Neuron (in vitro differentiated cells): ENCODE measurements around the gene CLEC4A.
A peak's percentile ranks its signal among the peaks of the same experiment; 100 is the strongest.
"Not testable (repeated sequence)": the region's sequence is repeated elsewhere in the genome, so short reads cannot be mapped to it uniquely, and the experiment has no call there.

Source experiments
- H2AFZ ChIP-seq: one replicate; pipeline ENCODE4 v1.6.1; 2013; ENCODE audit warnings: low read depth, mild to moderate bottlenecking, inconsistent platforms, low read length, moderate library complexity
- H3K27me3 ChIP-seq: one replicate; pipeline ENCODE4 v1.6.1; 2013; ENCODE audit warnings: low read length; ENCODE audit not compliant: insufficient read depth
- H3K36me3 ChIP-seq: one replicate; pipeline ENCODE4 v1.6.1; 2013; ENCODE audit warnings: low read length; ENCODE audit not compliant: insufficient read depth
- H3K4me1 ChIP-seq: one replicate; pipeline ENCODE4 v1.6.1; 2013; ENCODE audit warnings: low read length; ENCODE audit not compliant: insufficient read depth
- H3K4me3 ChIP-seq: 2 replicates; pipeline ENCODE4 v1.5.1; 2013; ENCODE audit warnings: mild to moderate bottlenecking, low read length, moderate library complexity
- H3K9me3 ChIP-seq: one replicate; pipeline ENCODE4 v1.6.1; 2013; ENCODE audit warnings: low read length

CLEC4A gene

DNA sequence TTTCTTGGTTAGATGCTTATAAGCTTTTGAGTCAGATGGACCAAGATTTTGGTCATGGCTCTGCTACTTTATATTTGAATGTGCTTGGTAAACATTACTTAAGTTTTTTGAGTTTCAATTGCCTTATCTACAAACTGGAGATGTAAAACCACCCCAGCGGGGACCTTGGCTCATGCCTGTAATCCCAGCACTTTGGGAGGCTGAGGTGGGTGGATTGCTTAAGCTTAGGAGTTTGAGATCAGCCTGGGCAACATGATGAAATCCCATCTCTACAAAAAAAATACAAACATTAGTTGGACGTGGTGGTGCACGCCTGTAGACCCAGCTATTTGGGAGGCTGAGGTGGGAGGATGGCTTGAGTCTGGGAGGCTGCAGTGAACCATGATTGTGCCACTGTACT, 30.1 kb upstream of the CLEC4A start:
- no peak overlapping the region for H2AFZ ChIP-seq
- H3K9me3 ChIP-seq = peaks cover 4% of the 10 kb centered on the region
- H3K4me1 ChIP-seq = no peaks in the 10 kb centered on the region
- no peaks in the 10 kb centered on the region for H3K27me3 ChIP-seq
- no peak overlapping the region for H3K4me3 ChIP-seq
- H3K36me3 ChIP-seq = peaks cover 76% of the 10 kb centered on the region

DNA sequence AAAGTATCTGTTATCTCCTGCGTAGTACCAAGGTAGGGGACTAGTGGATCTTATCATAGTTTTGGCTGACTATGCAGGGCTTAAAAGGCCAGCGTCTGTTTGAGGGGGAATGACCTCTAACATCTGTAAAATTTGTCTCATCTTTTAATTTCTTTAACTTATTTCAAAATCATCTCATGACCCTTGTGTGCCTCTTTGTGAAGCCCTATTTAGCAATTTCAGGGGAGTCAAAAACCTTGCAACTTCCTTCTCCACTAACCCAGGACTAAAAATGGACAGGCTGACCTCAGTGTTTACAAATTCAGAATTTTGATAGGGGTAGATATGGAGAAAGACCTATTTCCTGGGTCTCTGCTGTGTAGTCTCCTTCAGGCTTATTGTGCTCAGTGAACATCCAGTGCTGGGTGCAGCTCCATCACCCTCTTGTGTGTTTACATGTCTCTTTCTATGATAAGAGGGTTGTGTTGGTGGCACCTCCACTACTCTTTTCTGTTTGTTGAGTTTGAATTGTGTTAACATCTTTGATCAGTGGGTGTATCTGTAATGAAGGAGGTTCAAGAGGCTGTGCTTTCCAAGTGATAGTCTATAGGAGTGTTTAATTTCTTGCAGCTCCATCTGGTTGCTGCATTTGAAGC, 27.0 kb upstream of the CLEC4A start:
- Histone ChIP-seq H3K27me3 (no peaks in the 10 kb centered on the region), H3K36me3 (peaks cover 53% of the 10 kb centered on the region), H2AFZ (no peak overlapping the region), H3K9me3 (peaks cover 6% of the 10 kb centered on the region), H3K4me3 (no peak overlapping the region), H3K4me1 (no peaks in the 10 kb centered on the region)

- no peaks in the 10 kb centered on the region for H3K4me1 ChIP-seq
- no peak overlapping the region for H3K4me3 ChIP-seq
- H2AFZ ChIP-seq = no peak overlapping the region
- H3K36me3 ChIP-seq = peaks cover 28% of the 10 kb centered on the region
- H3K9me3 ChIP-seq = peaks cover 6% of the 10 kb centered on the region
- no peaks in the 10 kb centered on the region for H3K27me3 ChIP-seq
These were observed 24.2 kb upstream of the CLEC4A start for GRCh38 chr12:8099235-8099634.

DNA sequence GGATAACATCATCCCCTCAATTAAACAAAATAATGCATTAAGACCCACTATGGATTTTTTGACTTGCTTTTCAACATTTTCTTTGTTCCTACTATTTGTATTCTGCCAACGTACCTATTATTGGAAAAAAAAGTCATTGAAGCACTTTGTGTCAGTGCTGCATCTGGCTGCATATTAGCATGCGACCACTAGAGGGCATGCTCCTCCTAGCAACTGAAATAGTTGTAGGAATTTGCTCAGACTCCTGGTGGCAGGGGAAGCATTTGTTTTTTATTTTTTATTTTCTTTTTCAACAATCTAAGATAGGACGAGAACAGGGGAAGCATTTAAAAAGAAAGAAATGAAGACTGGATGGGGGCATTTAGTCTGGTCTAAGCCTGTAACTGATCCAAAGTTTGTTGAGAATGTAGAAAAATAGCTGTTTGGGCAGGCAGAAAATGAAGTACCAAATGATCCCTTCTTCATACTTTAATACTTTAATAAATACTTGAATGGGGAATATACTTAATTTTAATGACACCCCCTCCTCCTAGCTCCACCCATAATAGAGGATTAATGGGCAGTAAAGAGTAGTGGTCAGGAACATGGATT, 14.5 kb upstream of the CLEC4A start:
- peaks cover 2% of the 10 kb centered on the region for H3K9me3 ChIP-seq
- H3K4me1 ChIP-seq = peaks cover 3% of the 10 kb centered on the region
- H3K36me3 ChIP-seq = no peaks in the 10 kb centered on the region
- no peaks in the 10 kb centered on the region for H3K27me3 ChIP-seq
- H3K4me3 ChIP-seq = no peak overlapping the region
- H2AFZ ChIP-seq = no peak overlapping the region

DNA sequence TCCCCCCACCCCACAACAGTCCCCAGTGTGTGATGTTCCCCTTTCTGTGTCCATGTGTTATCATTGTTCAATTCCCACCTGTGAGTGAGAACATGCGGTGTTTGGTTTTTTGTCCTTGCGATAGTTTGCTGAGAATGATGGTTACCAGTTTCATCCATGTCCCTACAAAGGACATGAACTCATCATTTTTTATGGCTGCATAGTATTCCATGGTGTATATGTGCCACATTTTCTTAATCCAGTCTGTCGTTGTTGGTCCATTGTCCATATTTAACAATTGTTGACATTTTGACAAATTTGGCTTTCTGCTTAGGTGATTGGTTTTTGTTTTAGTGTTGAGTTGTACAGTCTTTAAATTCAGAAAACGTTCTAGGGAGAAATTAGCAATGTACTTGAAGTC, 10.3 kb upstream of the CLEC4A start:
- H3K36me3 ChIP-seq, H3K27me3 ChIP-seq, H2AFZ ChIP-seq, H3K4me1 ChIP-seq, H3K9me3 ChIP-seq, H3K4me3 ChIP-seq: not testable (repeated sequence)

DNA sequence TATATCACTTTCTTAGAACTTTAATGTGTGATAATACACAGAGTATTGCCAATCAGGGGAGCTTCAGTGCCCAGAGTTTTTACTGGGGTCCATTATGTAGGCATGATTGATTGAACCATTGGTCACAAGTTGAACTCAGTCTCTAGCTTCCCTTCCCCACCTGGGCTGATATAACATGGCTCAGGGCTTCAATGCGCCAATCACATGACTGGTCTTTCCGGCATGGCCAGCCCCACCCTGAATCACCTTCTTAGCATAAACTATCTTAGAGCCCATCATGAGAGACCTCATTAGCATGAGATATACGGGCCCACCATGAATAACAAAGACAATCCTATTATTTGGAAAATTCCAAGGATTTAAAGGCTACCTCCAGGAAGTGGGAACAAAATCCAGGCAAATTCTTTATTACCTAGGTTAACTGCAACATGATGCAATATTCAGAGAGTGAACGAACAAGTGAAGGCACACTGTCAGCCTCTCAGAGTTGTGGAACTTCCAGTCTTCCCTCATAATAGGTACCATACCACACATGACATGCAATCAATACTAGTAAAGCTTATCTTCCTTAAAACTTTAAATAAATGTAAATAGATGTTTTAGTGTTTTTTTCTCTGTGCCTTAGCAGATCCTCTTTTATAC, 3.2 kb upstream of the CLEC4A start:
- no peaks in the 10 kb centered on the region for H3K4me1 ChIP-seq
- no peaks in the 10 kb centered on the region for H3K36me3 ChIP-seq
- no peak overlapping the region for H3K4me3 ChIP-seq
- no peaks in the 10 kb centered on the region for H3K27me3 ChIP-seq
- H3K9me3 ChIP-seq = no peaks in the 10 kb centered on the region
- H2AFZ ChIP-seq = no peak overlapping the region

DNA sequence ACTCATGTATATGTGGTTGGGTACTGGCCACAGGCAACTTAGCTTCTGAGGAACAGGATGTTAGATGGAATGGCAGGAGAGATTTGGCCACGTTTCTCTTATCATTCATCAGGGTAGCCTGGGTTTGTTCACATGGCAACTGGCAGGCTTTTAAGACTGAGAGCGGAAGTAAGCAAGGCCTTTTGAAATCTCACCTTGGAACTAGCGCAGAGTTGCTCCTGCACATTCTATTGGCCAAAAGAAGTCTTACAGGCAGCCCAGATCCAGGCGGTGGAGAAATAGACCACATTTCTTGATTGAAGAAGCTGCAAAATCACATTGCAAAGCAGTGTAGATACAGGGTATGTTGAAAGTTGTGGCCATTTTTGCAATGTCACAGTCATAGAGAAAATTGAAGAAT, 3.7 kb downstream of the CLEC4A start:
- Histone ChIP-seq H3K4me1 (no peaks in the 10 kb centered on the region), H3K36me3 (no peaks in the 10 kb centered on the region), H3K27me3 (no peaks in the 10 kb centered on the region), H3K9me3 (no peaks in the 10 kb centered on the region), H3K4me3 (no peak overlapping the region), H2AFZ (no peak overlapping the region)

GRCh38 chr12:8133636-8134397, 10.4 kb downstream of the CLEC4A start:
- H3K4me3 ChIP-seq, H3K4me1 ChIP-seq, H3K36me3 ChIP-seq, H3K27me3 ChIP-seq, H3K9me3 ChIP-seq, H2AFZ ChIP-seq: not testable (repeated sequence)

DNA sequence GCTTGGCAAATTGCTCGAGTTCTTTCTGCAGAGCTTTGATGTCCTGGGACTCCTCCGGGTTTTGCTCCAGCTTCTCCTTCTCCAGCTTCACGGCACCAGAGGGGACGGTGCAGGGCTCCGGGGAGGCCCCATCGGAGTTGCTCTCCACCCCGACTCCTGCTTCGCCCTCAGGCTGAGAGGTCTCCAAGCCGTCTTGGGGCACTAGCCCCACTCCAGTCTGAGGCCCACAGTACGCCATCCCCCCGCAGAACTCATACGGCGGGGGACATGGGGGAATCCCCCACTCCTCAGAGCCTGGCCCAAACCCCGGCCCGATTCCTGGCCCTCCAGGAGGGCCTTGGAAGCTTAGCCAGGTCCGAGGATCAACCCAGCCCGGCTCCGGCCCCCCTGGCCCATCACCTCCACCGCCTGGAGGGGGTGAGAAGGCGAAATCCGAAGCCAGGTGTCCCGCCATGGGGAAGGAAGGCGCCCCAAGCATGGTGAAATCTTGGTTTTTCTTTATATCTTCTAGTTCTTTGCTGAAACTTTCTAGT, 11.0 kb downstream of the CLEC4A start:
- H3K4me3 ChIP-seq, H3K36me3 ChIP-seq, H2AFZ ChIP-seq, H3K27me3 ChIP-seq, H3K9me3 ChIP-seq, H3K4me1 ChIP-seq: not testable (repeated sequence)

DNA sequence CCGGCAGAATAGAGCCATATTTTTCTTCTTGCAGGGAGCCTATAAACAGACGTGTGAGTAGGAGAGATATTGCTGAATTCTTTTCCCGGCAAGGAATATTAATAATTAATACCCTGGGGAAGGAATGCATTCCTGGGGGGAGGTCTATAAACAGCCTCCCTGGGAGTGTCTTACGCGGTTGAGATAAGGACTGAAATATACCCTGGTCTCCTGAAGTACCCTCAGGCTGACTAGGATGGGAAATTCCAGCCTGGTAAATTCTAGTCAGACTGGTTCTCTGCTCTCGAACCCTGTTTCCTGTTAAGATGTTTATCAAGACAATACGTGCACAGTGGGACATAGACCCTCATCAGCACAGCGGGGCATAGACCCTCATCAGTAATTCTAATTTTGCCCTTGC, 18.2 kb downstream of the CLEC4A start:
- not testable (repeated sequence) for H3K27me3 ChIP-seq, H3K9me3 ChIP-seq, H3K36me3 ChIP-seq, H2AFZ ChIP-seq, H3K4me1 ChIP-seq, H3K4me3 ChIP-seq

GRCh38 chr12:8143261-8143660, 19.8 kb downstream of the CLEC4A start:
- no peaks in the 10 kb centered on the region for H3K4me1 ChIP-seq
- H3K4me3 ChIP-seq = no peak overlapping the region
- no peaks in the 10 kb centered on the region for H3K27me3 ChIP-seq
- no peaks in the 10 kb centered on the region for H3K36me3 ChIP-seq
- H3K9me3 ChIP-seq = no peaks in the 10 kb centered on the region
- no peak overlapping the region for H2AFZ ChIP-seq

DNA sequence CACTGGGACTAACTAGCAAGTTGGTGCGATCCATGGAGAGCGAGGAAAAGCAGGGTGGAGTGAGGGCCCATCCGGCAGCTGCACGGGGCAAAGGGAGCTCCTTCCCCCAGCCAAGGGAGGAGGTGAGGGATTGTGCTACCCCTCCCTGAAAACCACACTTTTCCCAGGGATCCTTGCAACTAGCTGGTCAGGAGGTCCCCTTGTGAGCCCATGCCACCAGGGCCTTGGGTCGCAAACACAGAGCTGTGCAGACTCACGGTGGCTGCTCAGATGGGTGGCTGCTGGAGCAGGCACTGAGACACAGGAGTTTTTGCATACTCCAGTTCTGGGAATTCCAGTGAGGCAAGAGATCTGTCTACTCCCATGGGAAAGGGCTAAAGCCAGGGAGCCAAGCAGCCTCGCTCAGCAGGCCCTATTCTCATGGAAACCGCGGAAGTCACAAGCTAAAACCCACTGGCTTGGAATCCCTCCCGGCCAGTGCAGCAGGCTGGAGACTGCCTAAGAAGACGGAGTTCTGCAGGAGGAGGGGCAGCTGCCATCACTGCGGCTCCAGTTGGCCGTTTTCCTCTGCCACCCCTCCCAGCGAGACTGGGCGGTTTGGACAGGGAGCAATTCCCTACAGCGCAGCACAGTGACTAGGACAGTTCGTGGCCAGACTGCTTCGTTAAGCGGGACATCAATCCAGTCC, 22.5 kb downstream of the CLEC4A start:
- Histone ChIP-seq H3K4me3 (no peak overlapping the region), H3K9me3 (no peaks in the 10 kb centered on the region), H3K4me1 (no peaks in the 10 kb centered on the region), H2AFZ (peak overlapping the region; percentile 17), H3K27me3 (no peaks in the 10 kb centered on the region), H3K36me3 (no peaks in the 10 kb centered on the region)

GRCh38 chr12:8146442-8146771, 23.0 kb downstream of the CLEC4A start:
- no peaks in the 10 kb centered on the region for H3K4me1 ChIP-seq
- H3K27me3 ChIP-seq = no peaks in the 10 kb centered on the region
- H2AFZ ChIP-seq = peak overlapping the region; percentile 17
- H3K4me3 ChIP-seq = no peak overlapping the region
- H3K36me3 ChIP-seq = no peaks in the 10 kb centered on the region
- H3K9me3 ChIP-seq = no peaks in the 10 kb centered on the region
